Measurements from ENCODE around the gene JUNB. TPM values are rescaled to one million over a fixed set of nuclear protein-coding genes. Genes with fewer than 3 reads are reported as not detected.

JUNB gene
- total and polyA plus RNA-seq, 2 of the 8 experiments (the other 6 are each of a cell fraction or from before 2014, with no cell fraction given): 7.4 to 10.0 TPM

- TF ChIP-seq USF2 (IDR thresholded peaks at IDR 0.05; ENCODE audit: low read length) (no peak), ASH2L (IDR thresholded peaks at IDR 0.05; ENCODE audit: low read length) (peak; percentile 34), TBP (IDR thresholded peaks at IDR 0.05; ENCODE audit: low read depth, low read length) (peak; percentile 94), GABPA (IDR thresholded peaks at IDR 0.05; ENCODE audit: borderline replicate concordance, insufficient read depth, low read length) (peak; percentile 58; the same call in 1 of the 2 replicates), CHD7 (IDR thresholded peaks at IDR 0.05; ENCODE audit: insufficient replicate concordance, low read length) (no peak), GTF2F1 (IDR thresholded peaks at IDR 0.05; ENCODE audit: borderline replicate concordance, low read depth, low read length) (0 out of 2 replicates have a peak, but pooled peaks have one; percentile 62)
- TF ChIP-seq, protein P1, sequence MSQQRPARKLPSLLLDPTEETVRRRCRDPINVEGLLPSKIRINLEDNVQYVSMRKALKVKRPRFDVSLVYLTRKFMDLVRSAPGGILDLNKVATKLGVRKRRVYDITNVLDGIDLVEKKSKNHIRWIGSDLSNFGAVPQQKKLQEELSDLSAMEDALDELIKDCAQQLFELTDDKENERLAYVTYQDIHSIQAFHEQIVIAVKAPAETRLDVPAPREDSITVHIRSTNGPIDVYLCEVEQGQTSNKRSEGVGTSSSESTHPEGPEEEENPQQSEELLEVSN (IDR thresholded peaks at IDR 0.05): peak; percentile 38
These were observed at the start of gene JUNB (continued) for GRCh38 chr19:12791345-12792050.
